Osteoblast (primary cell): ENCODE results near the gene PPP2R5A. TPM values are rescaled to one million over a fixed set of nuclear protein-coding genes. Genes with fewer than 3 reads are reported as not detected.

Experiments
- small RNA-seq: library from RNA; depleted of rRNA; stranded (forward); fragments of <200 nt; gene quantifications from one replicate; pipeline ENCODE3, GENCODE V24; 2012
- total RNA-seq: library from RNA; depleted of rRNA; stranded (reverse); fragments of >200 nt; gene quantifications from 2 replicates; pipeline ENCODE4 v1.2.3, GENCODE V29; 2012

PPP2R5A gene
- total RNA-seq, 1 donor: 21.4 TPM

Small RNAs within 50 kb of the gene (small RNA-seq; reads per million reads assigned to genes)
- not detected for gene SNORA16B

Other genes starting within 250 kb of the PPP2R5A start
- gene INTS7, start 249.9 kb upstream of the PPP2R5A start, total RNA-seq: 20.3 and 21.5 TPM in 2 replicates
- gene DTL, start 249.7 kb upstream of the PPP2R5A start, total RNA-seq: 2.9 and 3.2 TPM in 2 replicates
- gene PACC1, start 129.5 kb downstream of the PPP2R5A start, total RNA-seq: 6.5 and 7.1 TPM in 2 replicates
- 33.7 and 35.4 TPM in 2 replicates for gene NENF, start 147.5 kb downstream of the PPP2R5A start, total RNA-seq